HFF-Myc (cell line): ENCODE data around the gene MBD3L5.
"Not testable (repeated sequence)": the region's sequence is repeated elsewhere in the genome, so short reads cannot be mapped to it uniquely, and the experiment has no call there.

Experiments used
- DNase-seq: peaks from one replicate; pipeline ENCODE4 v3.0.0-alpha.2; 2011; ENCODE audit warnings: low read depth; ENCODE audit errors: extremely low read depth
- H3K4me3 ChIP-seq: replicated peaks from 2 replicates; pipeline ENCODE4 v1.5.1; 2011; ENCODE audit warnings: low read depth, mild to moderate bottlenecking, control low read depth, low read length
- TF ChIP-seq, protein P1 (sequence below): IDR thresholded peaks from 2 replicates; pipeline ENCODE4 v1.5.1; 2012; ENCODE audit warnings: mild to moderate bottlenecking, low read depth, low read length, control low read depth; ENCODE audit errors: missing control alignments

Gene MBD3L5

DNA sequence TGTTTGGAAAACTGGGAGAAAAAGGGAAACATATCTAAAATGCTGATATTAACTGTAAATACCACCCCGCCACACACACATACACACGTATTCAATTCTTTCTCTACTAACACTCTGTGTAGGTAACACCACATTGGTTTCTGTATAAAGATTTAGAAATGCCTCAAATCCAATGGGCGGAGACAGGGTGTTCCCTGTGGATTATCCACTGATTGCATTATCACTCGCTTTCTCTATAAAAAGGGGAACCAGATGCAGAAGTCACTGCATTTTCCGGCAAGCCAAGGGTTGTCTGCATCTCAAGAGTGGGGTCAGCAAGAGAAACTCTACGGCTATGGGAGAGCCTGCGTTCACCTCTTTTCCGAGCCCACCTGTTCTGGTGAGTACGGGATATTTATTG, at the start of gene MBD3L5:
MBD3L5 (plus strand) TSS at position 301 of the 400 bp plus-strand sequence; CDS start at position 335, 34 bp downstream.
- H3K4me3 ChIP-seq, DNase-seq: not testable (repeated sequence)

DNA sequence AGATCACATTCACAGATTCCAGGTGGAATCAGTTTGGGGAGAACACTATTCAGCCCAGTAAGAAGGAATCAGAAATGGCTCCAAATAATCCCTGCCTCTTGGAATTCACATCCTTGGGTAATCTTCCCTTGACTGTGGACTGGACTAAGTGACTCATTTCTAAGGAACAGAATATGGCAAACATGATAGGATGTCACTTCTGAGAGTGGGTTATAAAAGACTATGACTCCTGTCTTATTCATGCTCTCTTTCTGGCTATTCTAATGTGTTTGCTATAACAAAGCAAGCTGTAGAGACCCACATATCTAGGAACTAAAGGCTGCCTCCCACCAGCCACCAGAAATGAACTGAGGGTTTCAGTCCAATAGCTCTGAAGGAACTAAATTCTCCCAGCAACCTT, 46.9 kb upstream of the MBD3L5 start:
- no peak overlapping the region for H3K4me3 ChIP-seq
- TF ChIP-seq, protein P1, sequence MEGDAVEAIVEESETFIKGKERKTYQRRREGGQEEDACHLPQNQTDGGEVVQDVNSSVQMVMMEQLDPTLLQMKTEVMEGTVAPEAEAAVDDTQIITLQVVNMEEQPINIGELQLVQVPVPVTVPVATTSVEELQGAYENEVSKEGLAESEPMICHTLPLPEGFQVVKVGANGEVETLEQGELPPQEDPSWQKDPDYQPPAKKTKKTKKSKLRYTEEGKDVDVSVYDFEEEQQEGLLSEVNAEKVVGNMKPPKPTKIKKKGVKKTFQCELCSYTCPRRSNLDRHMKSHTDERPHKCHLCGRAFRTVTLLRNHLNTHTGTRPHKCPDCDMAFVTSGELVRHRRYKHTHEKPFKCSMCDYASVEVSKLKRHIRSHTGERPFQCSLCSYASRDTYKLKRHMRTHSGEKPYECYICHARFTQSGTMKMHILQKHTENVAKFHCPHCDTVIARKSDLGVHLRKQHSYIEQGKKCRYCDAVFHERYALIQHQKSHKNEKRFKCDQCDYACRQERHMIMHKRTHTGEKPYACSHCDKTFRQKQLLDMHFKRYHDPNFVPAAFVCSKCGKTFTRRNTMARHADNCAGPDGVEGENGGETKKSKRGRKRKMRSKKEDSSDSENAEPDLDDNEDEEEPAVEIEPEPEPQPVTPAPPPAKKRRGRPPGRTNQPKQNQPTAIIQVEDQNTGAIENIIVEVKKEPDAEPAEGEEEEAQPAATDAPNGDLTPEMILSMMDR = no peak
- DNase-seq = no peak

DNA sequence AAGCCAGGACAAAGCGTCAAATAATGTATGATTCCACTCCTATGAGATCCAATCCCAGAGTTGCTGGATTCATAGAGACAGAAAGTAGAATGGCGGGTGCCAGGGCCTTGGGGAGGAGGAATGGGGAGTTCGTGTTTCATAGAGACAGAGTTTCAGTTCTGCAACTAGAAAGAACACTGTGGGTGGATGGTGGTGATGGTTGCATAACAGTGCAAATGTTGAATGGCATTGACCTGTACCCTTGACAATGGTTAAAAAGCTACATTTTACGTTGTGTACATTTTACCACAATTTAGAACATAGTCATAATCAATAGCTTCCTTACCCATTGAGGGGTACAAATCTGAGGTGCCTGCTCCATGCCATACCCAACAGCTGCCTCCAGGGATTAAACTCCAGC, 42.5 kb upstream of the MBD3L5 start:
- DNase-seq = no peak
- H3K4me3 ChIP-seq = no peak overlapping the region
- TF ChIP-seq, protein P1 = no peak

DNA sequence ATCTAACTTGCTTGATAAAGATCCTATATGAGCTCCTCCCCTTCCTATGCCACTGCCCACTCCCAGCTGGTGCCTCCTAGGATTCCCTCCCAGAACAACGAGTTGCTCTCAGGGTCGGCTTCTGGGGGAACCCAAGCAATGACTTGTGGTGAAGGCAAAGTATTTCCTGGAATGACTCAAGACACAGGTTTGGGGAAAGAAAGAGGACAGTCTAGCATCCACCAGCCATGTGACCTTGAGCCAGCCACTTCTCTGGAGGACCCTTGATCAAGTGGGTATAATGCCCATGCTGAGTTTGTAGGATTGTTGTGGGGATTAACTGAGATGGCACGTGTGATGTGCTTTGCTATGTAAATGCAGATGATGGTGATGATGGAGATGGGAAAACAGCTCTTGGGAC, 42.1 kb upstream of the MBD3L5 start:
- DNase-seq = no peak
- TF ChIP-seq, protein P1 = no peak
- no peak overlapping the region for H3K4me3 ChIP-seq

DNA sequence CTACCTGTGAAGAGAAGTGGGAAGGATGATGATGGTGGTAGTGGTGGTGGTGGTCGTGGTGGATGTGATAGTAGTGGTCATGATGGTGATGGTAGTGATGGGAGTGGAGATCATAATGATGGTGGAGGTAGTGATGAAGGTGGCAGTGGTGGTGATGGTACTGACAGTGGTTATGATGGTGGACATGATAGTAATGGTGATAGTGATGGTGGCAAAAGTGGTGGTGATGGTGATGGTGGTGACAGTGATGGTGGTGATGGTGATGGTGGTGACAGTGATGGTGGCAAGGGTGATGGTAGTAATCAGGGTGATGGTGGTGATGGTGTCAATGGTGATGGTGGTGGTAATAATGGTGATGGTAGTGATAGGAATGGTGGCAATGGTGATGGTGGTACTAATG, 35.3 kb upstream of the MBD3L5 start:
- DNase-seq = no peak
- no peak overlapping the region for H3K4me3 ChIP-seq
- TF ChIP-seq, protein P1 = no peak

DNA sequence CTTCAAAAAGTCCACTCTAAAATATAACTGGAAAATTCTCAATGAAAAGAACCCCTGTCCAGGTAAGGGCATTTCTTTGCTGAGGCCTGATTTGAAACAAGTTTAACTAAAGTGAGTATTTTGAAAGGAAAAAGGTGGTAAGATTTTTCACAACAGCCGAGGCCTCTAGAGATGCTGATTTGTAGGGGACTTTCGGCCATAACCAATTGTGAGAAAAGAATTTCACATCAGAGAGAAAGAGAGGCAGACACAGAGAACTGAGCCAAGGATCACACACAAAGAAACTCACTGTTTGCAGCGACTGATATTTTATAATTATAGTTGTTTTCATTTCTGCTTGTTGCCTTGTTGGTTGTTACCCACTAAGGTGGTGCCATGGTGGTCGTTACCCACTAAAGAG, 33.6 kb upstream of the MBD3L5 start:
- no peak overlapping the region for H3K4me3 ChIP-seq
- no peak for DNase-seq
- TF ChIP-seq, protein P1 = no peak

DNA sequence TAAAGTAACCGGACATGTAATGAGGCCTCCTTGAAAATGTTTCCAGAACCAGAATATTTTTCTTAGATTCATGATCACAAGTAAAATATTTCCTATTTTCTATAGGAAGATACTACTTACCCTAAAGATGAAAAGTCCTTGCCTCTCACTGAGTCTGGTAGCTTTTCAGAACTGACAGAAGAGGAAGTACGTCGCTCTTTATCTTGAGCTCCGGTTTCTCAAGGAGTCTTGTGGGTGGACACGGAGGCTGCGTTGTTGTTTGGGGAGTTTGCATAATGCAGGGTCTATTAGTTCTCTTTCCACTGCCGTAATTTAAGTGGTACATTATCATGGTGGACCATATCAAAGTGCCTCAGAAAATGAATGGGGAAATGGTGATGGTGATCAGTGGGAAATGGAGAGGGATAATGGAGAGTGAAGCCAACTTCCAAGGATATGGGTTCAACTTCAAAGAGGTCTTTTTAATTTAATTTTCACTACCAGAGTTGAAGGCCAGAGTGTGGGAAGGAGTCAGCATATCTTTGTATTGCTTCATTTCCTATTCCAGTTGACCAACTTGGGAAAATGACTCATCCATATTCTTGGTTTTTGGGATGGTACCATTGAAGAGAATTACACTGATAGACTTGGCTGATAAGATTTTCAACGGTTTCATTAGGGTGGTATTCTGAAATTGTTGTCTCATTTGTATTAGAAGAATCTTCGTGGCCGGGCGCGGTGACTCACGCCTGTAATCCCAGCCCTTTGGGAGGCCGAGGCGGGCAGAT, 32.5 kb upstream of the MBD3L5 start:
- TF ChIP-seq, protein P1 = no peak
- no peak overlapping the region for H3K4me3 ChIP-seq
- DNase-seq = no peak
